SK-N-SH (cell line): ENCODE data around the gene IPCEF1. TPM values are rescaled to one million over a fixed set of nuclear protein-coding genes. Genes with fewer than 3 reads are reported as not detected.

Experiments
- CTCF ChIA-PET: fragments of 300-600, 350-600 bp; formaldehyde crosslinking; extraction: SDS; loops from one replicate; lab custom pipeline; 2021; lab: Yijun Ruan, JAX
- POLR2A ChIA-PET: fragments of 350-600 bp; sonication (Branson Sonifier 250); formaldehyde crosslinking; extraction: SDS; loops from one replicate; lab custom pipeline; 2020; ENCODE audit warnings: antibody characterized with exemption, inconsistent platforms; lab: Yijun Ruan, JAX
- DNase-seq: peaks from one replicate; pipeline ENCODE4 v3.0.0; 2012
- H2AFZ ChIP-seq: fragments of 200-600 bp; sonication (generic); 2 replicates; pipeline ENCODE4 v1.8.1; 2016; ENCODE audit warnings: antibody characterized with exemption, mild to moderate bottlenecking, low read depth
- H3F3A ChIP-seq: fragments of 200-600 bp; sonication (generic); replicated peaks from 2 replicates; pipeline ENCODE3; 2016; ENCODE audit warnings: antibody characterized with exemption, mild to moderate bottlenecking; ENCODE audit not compliant: insufficient read depth
- H3K27ac ChIP-seq, 2 experiments: fragments of 200-500 bp in 1 of 2; fragments of 200-600 bp in 1 of 2; sonication (Bioruptor generic) in 1 of 2; sonication (generic), shearing (Covaris generic) in 1 of 2; 2 replicates each; pipeline versions ENCODE4 v1.5.1 to v1.6.1; 2014 to 2016; ENCODE audit warnings: low read depth in 2 of 2, inconsistent platforms in 1 of 2, low read length in 1 of 2, mild to moderate bottlenecking in 1 of 2, mixed read lengths in 1 of 2
- H3K27me3 ChIP-seq: fragments of 200-600 bp; sonication (generic), shearing (Covaris generic); 2 replicates; pipeline ENCODE4 v1.6.1; 2016; ENCODE audit warnings: mixed run types; ENCODE audit not compliant: insufficient read depth
- H3K36me3 ChIP-seq, 2 experiments: fragments of 200-500 bp in 1 of 2; fragments of 200-600 bp in 1 of 2; sonication (Bioruptor generic) in 1 of 2; sonication (generic) in 1 of 2; replicated peaks in 1 of 2; 2 replicates each; pipeline versions ENCODE3 to v1.5.1; 2014 to 2016; ENCODE audit warnings: low read length in 1 of 2, mild to moderate bottlenecking in 1 of 2; ENCODE audit not compliant: insufficient read depth in 2 of 2, control insufficient read depth in 1 of 2
- H3K4me1 ChIP-seq, 2 experiments: fragments of 200-500 bp in 1 of 2; fragments of 200-600 bp in 1 of 2; sonication (Bioruptor generic) in 1 of 2; sonication (generic), shearing (Covaris generic) in 1 of 2; 2 replicates each; pipeline versions ENCODE4 v1.5.1 to v1.6.1; 2014 to 2016; ENCODE audit warnings: low read depth in 1 of 2, low read length in 1 of 2, mixed run types in 1 of 2; ENCODE audit not compliant: insufficient read depth in 2 of 2, control insufficient read depth in 1 of 2
- H3K4me2 ChIP-seq: fragments of 200-600 bp; sonication (generic), shearing (Covaris generic); 2 replicates; pipeline ENCODE4 v1.6.1; 2017; ENCODE audit warnings: mixed run types
- H3K4me3 ChIP-seq, 2 experiments: fragments of 200-500 bp in 1 of 2; fragments of 200-600 bp in 1 of 2; sonication (Bioruptor generic) in 1 of 2; sonication (generic), shearing (Covaris generic) in 1 of 2; 2 replicates each; pipeline versions ENCODE4 v1.5.1 to v1.8.1; 2014 to 2016; ENCODE audit warnings: low read depth in 2 of 2, inconsistent platforms in 1 of 2, low read length in 1 of 2, mild to moderate bottlenecking in 1 of 2, mixed read lengths in 1 of 2, moderate library complexity in 1 of 2
- H3K79me2 ChIP-seq: fragments of 200-600 bp; sonication (generic); 2 replicates; pipeline ENCODE4 v1.8.1; 2017; ENCODE audit warnings: mild to moderate bottlenecking; ENCODE audit not compliant: insufficient read depth
- H3K9ac ChIP-seq: fragments of 200-600 bp; sonication (generic); 2 replicates; pipeline ENCODE4 v1.6.1; 2017; ENCODE audit warnings: mixed run types
- H3K9me2 ChIP-seq: fragments of 200-600 bp; sonication (generic); 2 replicates; pipeline ENCODE4 v1.6.1; 2017; ENCODE audit warnings: mixed run types
- H3K9me3 ChIP-seq: fragments of 200-600 bp; sonication (generic); 2 replicates; pipeline ENCODE4 v1.6.1; 2017; ENCODE audit warnings: mixed run types, mild to moderate bottlenecking, moderate library complexity
- H4K20me1 ChIP-seq: fragments of 200-600 bp; sonication (generic); 2 replicates; pipeline ENCODE4 v1.6.1; 2017; ENCODE audit warnings: mild to moderate bottlenecking, mixed run types; ENCODE audit not compliant: insufficient read depth
- EP300 ChIP-seq, 2 experiments: IDR thresholded peaks; 2 replicates each; pipeline versions ENCODE4 v1.4.0 to v1.6.1; 2012; ENCODE audit warnings: borderline replicate concordance in 1 of 2, low read depth in 1 of 2, low read length in 1 of 2
- FOSL2 ChIP-seq: IDR thresholded peaks from 2 replicates; pipeline ENCODE4 v1.4.0; 2012; ENCODE audit warnings: low read depth, mild to moderate bottlenecking, moderate library complexity, borderline replicate concordance
- MXI1 ChIP-seq: IDR thresholded peaks from 2 replicates; pipeline ENCODE4 v1.6.1; 2012; ENCODE audit warnings: mild to moderate bottlenecking, low read depth, low read length, improper control_type of control experiment
- NFIC ChIP-seq: IDR thresholded peaks from 2 replicates; pipeline ENCODE4 v1.4.0; 2012; ENCODE audit warnings: borderline replicate concordance
- RCOR1 ChIP-seq: fragments of 150-350 bp; IDR thresholded peaks from 2 replicates; pipeline ENCODE4 v1.6.1; 2017; ENCODE audit warnings: antibody characterized with exemption, low read length
- RXRA ChIP-seq: IDR thresholded peaks from 2 replicates; pipeline ENCODE4 v1.4.0; 2012; ENCODE audit warnings: low read depth, mild to moderate bottlenecking, borderline replicate concordance
- SIN3A ChIP-seq: IDR thresholded peaks from 2 replicates; pipeline ENCODE4 v1.6.1; 2012; ENCODE audit warnings: low read depth, mild to moderate bottlenecking, low read length, moderate library complexity, borderline replicate concordance
- TCF12 ChIP-seq: IDR thresholded peaks from 2 replicates; pipeline ENCODE4 v1.4.0; 2012
- polyA plus RNA-seq, 3 experiments: library from polyadenylated mRNA; depleted of rRNA; stranded (reverse); fragments of >200 nt; gene quantifications; 2 replicates each; pipeline ENCODE4 v1.2.3, GENCODE V29; 2012
- TF ChIP-seq, protein P1 (sequence below): fragments of 200-600 bp; sonication (generic); IDR thresholded peaks from 2 replicates; pipeline ENCODE4 v1.6.1; 2017; ENCODE audit warnings: antibody characterized with exemption, mild to moderate bottlenecking, moderate library complexity
- TF ChIP-seq, protein P2 (sequence below): IDR thresholded peaks from 2 replicates; pipeline ENCODE4 v1.6.1; 2012; ENCODE audit warnings: mild to moderate bottlenecking, low read depth, low read length, moderate library complexity
- TF ChIP-seq, protein P3 (sequence below): IDR thresholded peaks from 2 replicates; pipeline ENCODE4 v1.4.0; 2012; ENCODE audit warnings: low read depth, borderline replicate concordance
- TF ChIP-seq, protein P4 (sequence below): fragments of 150-350 bp; IDR thresholded peaks from 2 replicates; pipeline ENCODE4 v1.6.1; 2017; ENCODE audit warnings: antibody characterized with exemption, low read length, low read depth, borderline replicate concordance
- TF ChIP-seq, protein P5 (sequence below): IDR thresholded peaks from 2 replicates; pipeline ENCODE4 v1.4.0; 2012; ENCODE audit warnings: low read depth, borderline replicate concordance

IPCEF1 gene
- polyA plus RNA-seq, 1 of the 3 experiments (the other 2 are of a cell fraction): not detected

DNA sequence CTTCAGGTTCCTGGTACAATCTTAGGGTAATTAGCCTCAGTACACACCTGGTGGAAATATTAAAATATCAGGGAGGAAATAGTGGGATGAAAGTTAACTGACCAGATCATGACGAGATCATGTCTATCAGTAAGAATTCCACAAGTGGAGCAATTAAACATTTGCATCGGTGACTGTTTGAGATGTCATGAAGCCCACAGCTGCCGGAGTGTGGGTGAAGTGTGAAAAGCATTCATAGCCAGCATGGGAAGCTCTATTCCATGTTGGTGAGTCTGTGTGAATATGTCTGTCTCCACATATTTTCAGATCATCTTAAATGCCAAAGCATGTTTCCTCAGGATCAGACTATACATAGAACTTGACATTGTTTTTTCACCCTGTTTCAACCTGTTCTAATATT is 142.8 kb downstream of the IPCEF1 start (continued):
- no peak for TF ChIP-seq RXRA

DNA sequence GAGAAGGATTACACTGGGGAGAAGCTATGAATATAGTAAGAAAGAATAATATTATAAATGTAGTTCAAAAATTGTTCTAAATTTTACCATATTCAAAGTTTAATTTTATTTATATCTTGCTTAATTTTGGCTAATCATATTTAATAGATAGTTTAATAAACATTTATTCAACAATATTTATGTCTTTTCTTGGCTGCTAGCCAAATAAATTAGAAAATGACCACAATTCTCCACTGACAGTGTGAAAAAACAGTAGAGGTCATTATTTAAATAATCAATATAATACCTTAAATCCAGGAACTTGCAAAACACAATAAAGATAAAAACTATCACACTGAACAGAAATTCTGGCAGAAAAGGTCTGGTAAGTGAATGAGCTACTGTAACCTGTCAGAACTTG is 145.9 kb downstream of the IPCEF1 start:
- Histone ChIP-seq H3K4me3 (no peak overlapping the region), H3K4me1 (no peaks in the 10 kb centered on the region; a peak in 2 of 4 replicates), H3K9me3 (no peaks in the 10 kb centered on the region), H3F3A (no peaks in the 10 kb centered on the region), H3K27ac (no peak overlapping the region), H3K79me2 (no peaks in the 10 kb centered on the region), H3K4me2 (no peak overlapping the region), H3K9ac (no peak overlapping the region), H2AFZ (no peak overlapping the region), H4K20me1 (no peaks in the 10 kb centered on the region), H3K36me3 (no peaks in the 10 kb centered on the region), H3K9me2 (no peaks in the 10 kb centered on the region), H3K27me3 (no peaks in the 10 kb centered on the region)
- TF ChIP-seq, protein P1, sequence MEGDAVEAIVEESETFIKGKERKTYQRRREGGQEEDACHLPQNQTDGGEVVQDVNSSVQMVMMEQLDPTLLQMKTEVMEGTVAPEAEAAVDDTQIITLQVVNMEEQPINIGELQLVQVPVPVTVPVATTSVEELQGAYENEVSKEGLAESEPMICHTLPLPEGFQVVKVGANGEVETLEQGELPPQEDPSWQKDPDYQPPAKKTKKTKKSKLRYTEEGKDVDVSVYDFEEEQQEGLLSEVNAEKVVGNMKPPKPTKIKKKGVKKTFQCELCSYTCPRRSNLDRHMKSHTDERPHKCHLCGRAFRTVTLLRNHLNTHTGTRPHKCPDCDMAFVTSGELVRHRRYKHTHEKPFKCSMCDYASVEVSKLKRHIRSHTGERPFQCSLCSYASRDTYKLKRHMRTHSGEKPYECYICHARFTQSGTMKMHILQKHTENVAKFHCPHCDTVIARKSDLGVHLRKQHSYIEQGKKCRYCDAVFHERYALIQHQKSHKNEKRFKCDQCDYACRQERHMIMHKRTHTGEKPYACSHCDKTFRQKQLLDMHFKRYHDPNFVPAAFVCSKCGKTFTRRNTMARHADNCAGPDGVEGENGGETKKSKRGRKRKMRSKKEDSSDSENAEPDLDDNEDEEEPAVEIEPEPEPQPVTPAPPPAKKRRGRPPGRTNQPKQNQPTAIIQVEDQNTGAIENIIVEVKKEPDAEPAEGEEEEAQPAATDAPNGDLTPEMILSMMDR: no peak
- TF ChIP-seq EP300 (IDR thresholded peaks at IDR 0.05; ENCODE audit: borderline replicate concordance in 1 of 2, low read depth in 1 of 2, low read length in 1 of 2) (no peak), SIN3A (no peak), RCOR1 (no peak), TCF12 (no peak), NFIC (no peak), FOSL2 (no peak), MXI1 (no peak)
- TF ChIP-seq, protein P2, sequence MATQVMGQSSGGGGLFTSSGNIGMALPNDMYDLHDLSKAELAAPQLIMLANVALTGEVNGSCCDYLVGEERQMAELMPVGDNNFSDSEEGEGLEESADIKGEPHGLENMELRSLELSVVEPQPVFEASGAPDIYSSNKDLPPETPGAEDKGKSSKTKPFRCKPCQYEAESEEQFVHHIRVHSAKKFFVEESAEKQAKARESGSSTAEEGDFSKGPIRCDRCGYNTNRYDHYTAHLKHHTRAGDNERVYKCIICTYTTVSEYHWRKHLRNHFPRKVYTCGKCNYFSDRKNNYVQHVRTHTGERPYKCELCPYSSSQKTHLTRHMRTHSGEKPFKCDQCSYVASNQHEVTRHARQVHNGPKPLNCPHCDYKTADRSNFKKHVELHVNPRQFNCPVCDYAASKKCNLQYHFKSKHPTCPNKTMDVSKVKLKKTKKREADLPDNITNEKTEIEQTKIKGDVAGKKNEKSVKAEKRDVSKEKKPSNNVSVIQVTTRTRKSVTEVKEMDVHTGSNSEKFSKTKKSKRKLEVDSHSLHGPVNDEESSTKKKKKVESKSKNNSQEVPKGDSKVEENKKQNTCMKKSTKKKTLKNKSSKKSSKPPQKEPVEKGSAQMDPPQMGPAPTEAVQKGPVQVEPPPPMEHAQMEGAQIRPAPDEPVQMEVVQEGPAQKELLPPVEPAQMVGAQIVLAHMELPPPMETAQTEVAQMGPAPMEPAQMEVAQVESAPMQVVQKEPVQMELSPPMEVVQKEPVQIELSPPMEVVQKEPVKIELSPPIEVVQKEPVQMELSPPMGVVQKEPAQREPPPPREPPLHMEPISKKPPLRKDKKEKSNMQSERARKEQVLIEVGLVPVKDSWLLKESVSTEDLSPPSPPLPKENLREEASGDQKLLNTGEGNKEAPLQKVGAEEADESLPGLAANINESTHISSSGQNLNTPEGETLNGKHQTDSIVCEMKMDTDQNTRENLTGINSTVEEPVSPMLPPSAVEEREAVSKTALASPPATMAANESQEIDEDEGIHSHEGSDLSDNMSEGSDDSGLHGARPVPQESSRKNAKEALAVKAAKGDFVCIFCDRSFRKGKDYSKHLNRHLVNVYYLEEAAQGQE: no peak
- TF ChIP-seq, protein P3, sequence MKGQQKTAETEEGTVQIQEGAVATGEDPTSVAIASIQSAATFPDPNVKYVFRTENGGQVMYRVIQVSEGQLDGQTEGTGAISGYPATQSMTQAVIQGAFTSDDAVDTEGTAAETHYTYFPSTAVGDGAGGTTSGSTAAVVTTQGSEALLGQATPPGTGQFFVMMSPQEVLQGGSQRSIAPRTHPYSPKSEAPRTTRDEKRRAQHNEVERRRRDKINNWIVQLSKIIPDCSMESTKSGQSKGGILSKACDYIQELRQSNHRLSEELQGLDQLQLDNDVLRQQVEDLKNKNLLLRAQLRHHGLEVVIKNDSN: no peak
- TF ChIP-seq, protein P4, sequence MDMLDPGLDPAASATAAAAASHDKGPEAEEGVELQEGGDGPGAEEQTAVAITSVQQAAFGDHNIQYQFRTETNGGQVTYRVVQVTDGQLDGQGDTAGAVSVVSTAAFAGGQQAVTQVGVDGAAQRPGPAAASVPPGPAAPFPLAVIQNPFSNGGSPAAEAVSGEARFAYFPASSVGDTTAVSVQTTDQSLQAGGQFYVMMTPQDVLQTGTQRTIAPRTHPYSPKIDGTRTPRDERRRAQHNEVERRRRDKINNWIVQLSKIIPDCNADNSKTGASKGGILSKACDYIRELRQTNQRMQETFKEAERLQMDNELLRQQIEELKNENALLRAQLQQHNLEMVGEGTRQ: no peak
- TF ChIP-seq, protein P5, sequence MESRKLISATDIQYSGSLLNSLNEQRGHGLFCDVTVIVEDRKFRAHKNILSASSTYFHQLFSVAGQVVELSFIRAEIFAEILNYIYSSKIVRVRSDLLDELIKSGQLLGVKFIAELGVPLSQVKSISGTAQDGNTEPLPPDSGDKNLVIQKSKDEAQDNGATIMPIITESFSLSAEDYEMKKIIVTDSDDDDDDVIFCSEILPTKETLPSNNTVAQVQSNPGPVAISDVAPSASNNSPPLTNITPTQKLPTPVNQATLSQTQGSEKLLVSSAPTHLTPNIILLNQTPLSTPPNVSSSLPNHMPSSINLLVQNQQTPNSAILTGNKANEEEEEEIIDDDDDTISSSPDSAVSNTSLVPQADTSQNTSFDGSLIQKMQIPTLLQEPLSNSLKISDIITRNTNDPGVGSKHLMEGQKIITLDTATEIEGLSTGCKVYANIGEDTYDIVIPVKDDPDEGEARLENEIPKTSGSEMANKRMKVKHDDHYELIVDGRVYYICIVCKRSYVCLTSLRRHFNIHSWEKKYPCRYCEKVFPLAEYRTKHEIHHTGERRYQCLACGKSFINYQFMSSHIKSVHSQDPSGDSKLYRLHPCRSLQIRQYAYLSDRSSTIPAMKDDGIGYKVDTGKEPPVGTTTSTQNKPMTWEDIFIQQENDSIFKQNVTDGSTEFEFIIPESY: no peak
- POLR2A ChIA-PET: no interaction called here
- DNase-seq: no peak
- CTCF ChIA-PET: no interaction called here
